ENCODE measurements around the gene CORO6. TPM values are rescaled to one million over a fixed set of nuclear protein-coding genes. Genes with fewer than 3 reads are reported as not detected.

Gene CORO6
- total RNA-seq, 1 experiment from 2014 or later = 2.8 TPM

- no peaks in the 10 kb centered on the region for H3K36me3 ChIP-seq (ENCODE audit: control insufficient read depth, insufficient read depth, low read length)
- Mint-ChIP-seq H3K4me1 (ENCODE audit: low read depth, unreplicated experiment) (peaks cover 7% of the 10 kb centered on the region), H3K27ac (ENCODE audit: unreplicated experiment) (peak overlapping the region; percentile 54), H3K4me3 (ENCODE audit: unreplicated experiment) (peak overlapping the region; percentile 72), H3K27me3 (ENCODE audit: insufficient read depth, unreplicated experiment) (no peaks in the 10 kb centered on the region), H3K9me3 (ENCODE audit: unreplicated experiment) (no peaks in the 10 kb centered on the region), H3K36me3 (ENCODE audit: insufficient read depth, unreplicated experiment) (peaks cover 13% of the 10 kb centered on the region)
- ChIA-PET POLR2A (no interaction called here), CTCF (no interaction called here)
- intact Hi-C loops (cut with micrococcal nuclease; ENCODE audit: unreplicated experiment) = no loop called here
- no peaks in the 10 kb centered on the region for H3K9me3 ChIP-seq
- no peaks in the 10 kb centered on the region for H3K27me3 ChIP-seq (replicated peaks; ENCODE audit: control insufficient read depth, insufficient read depth, low read length)
- peaks cover 6% of the 10 kb centered on the region for H3K4me1 ChIP-seq
- TF ChIP-seq, protein P1, sequence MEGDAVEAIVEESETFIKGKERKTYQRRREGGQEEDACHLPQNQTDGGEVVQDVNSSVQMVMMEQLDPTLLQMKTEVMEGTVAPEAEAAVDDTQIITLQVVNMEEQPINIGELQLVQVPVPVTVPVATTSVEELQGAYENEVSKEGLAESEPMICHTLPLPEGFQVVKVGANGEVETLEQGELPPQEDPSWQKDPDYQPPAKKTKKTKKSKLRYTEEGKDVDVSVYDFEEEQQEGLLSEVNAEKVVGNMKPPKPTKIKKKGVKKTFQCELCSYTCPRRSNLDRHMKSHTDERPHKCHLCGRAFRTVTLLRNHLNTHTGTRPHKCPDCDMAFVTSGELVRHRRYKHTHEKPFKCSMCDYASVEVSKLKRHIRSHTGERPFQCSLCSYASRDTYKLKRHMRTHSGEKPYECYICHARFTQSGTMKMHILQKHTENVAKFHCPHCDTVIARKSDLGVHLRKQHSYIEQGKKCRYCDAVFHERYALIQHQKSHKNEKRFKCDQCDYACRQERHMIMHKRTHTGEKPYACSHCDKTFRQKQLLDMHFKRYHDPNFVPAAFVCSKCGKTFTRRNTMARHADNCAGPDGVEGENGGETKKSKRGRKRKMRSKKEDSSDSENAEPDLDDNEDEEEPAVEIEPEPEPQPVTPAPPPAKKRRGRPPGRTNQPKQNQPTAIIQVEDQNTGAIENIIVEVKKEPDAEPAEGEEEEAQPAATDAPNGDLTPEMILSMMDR (IDR thresholded peaks at IDR 0.05; ENCODE audit: insufficient read depth in 1 of 2, low read depth in 1 of 2, low read length in 1 of 2, severe bottlenecking in 1 of 2, unreplicated experiment in 1 of 2) = no peak
- BruUV-seq (replicated peaks) = no TSS peak
- DNase-seq = no peak
- H3K4me3 ChIP-seq (ENCODE audit: low read depth, low read length) = peak overlapping the region; percentile 50
Measured at GRCh38 chr17:29623283-29623647, 553 bp upstream of the CORO6 start.

DNA sequence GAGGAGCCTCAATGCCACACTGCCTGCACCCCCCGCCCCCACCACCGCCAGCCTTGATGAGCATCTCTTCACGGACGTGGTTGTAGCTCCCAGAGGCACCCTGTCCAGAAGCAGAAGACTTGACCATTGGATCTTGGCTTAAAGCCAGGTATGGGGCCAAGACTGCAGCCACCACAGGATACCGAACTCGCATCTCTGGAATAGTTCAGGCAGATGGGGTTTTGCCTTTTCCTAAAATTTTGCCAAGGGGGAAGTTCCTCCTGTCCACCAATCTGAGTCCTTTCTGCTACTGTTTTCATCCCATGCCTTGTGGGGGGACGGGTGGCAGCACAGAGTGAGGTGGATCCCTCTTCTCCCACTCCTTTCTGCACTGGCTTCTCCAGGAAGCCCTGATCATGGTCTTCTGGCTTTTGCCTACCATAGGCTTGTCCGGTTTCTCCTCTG, 939 bp downstream of the CORO6 start:
- peaks cover 13% of the 10 kb centered on the region for H3K36me3 Mint-ChIP-seq (ENCODE audit: insufficient read depth, unreplicated experiment)
- no peak overlapping the region for H3K27ac Mint-ChIP-seq (ENCODE audit: unreplicated experiment)
- no peaks in the 10 kb centered on the region for H3K9me3 Mint-ChIP-seq (ENCODE audit: unreplicated experiment)
- H3K4me3 ChIP-seq (ENCODE audit: low read depth, low read length) = no peak overlapping the region
- peaks cover 2% of the 10 kb centered on the region for H3K27me3 ChIP-seq (replicated peaks; ENCODE audit: control insufficient read depth, insufficient read depth, low read length)
- intact Hi-C loops (cut with micrococcal nuclease; ENCODE audit: unreplicated experiment) = no loop called here
- TF ChIP-seq, protein P1 (IDR thresholded peaks at IDR 0.05; ENCODE audit: insufficient read depth in 1 of 2, low read depth in 1 of 2, low read length in 1 of 2, severe bottlenecking in 1 of 2, unreplicated experiment in 1 of 2) = no peak
- peaks cover 13% of the 10 kb centered on the region for H3K4me1 Mint-ChIP-seq (ENCODE audit: low read depth, unreplicated experiment)
- ChIA-PET POLR2A (no interaction called here), CTCF (interaction anchor here (1.2 kb wide), 1 partner anchor 18 kb away, joined by 4 read pairs; no protein-coding TSS in a partner anchor)
- no peaks in the 10 kb centered on the region for H3K36me3 ChIP-seq (ENCODE audit: control insufficient read depth, insufficient read depth, low read length)
- DNase-seq = no peak
- peaks cover 4% of the 10 kb centered on the region for H3K27me3 Mint-ChIP-seq (ENCODE audit: insufficient read depth, unreplicated experiment)
- H3K4me3 Mint-ChIP-seq (ENCODE audit: unreplicated experiment) = peak overlapping the region; percentile 72
- no TSS peak for BruUV-seq (replicated peaks)
- H3K9me3 ChIP-seq = no peaks in the 10 kb centered on the region
- H3K4me1 ChIP-seq = peaks cover 17% of the 10 kb centered on the region

- Mint-ChIP-seq H3K36me3 (ENCODE audit: insufficient read depth, unreplicated experiment) (peaks cover 10% of the 10 kb centered on the region), H3K4me3 (ENCODE audit: unreplicated experiment) (peak overlapping the region; percentile 10), H3K27me3 (ENCODE audit: insufficient read depth, unreplicated experiment) (peaks cover 5% of the 10 kb centered on the region), H3K4me1 (ENCODE audit: low read depth, unreplicated experiment) (peaks cover 16% of the 10 kb centered on the region), H3K27ac (ENCODE audit: unreplicated experiment) (no peak overlapping the region), H3K9me3 (ENCODE audit: unreplicated experiment) (no peaks in the 10 kb centered on the region)
- TF ChIP-seq, protein P1 (IDR thresholded peaks at IDR 0.05; ENCODE audit: insufficient read depth in 1 of 2, low read depth in 1 of 2, low read length in 1 of 2, severe bottlenecking in 1 of 2, unreplicated experiment in 1 of 2) = no peak
- DNase-seq = no peak
- no peak overlapping the region for H3K4me3 ChIP-seq (ENCODE audit: low read depth, low read length)
- no peaks in the 10 kb centered on the region for H3K9me3 ChIP-seq
- ChIA-PET CTCF (no interaction called here), POLR2A (no interaction called here)
- peaks cover 22% of the 10 kb centered on the region for H3K4me1 ChIP-seq
- no peaks in the 10 kb centered on the region for H3K36me3 ChIP-seq (ENCODE audit: control insufficient read depth, insufficient read depth, low read length)
- intact Hi-C loops (cut with micrococcal nuclease; ENCODE audit: unreplicated experiment) = no loop called here
- no TSS peak for BruUV-seq (replicated peaks)
- peaks cover 8% of the 10 kb centered on the region for H3K27me3 ChIP-seq (replicated peaks; ENCODE audit: control insufficient read depth, insufficient read depth, low read length)
Measured at GRCh38 chr17:29620779-29621500, 1.8 kb downstream of the CORO6 start.

Measured in Caco-2 (cell line).